ENCODE data around the gene ALKBH8.
"Not testable (repeated sequence)": the region's sequence is repeated elsewhere in the genome, so short reads cannot be mapped to it uniquely, and the experiment has no call there.

The ALKBH8 gene

DNA sequence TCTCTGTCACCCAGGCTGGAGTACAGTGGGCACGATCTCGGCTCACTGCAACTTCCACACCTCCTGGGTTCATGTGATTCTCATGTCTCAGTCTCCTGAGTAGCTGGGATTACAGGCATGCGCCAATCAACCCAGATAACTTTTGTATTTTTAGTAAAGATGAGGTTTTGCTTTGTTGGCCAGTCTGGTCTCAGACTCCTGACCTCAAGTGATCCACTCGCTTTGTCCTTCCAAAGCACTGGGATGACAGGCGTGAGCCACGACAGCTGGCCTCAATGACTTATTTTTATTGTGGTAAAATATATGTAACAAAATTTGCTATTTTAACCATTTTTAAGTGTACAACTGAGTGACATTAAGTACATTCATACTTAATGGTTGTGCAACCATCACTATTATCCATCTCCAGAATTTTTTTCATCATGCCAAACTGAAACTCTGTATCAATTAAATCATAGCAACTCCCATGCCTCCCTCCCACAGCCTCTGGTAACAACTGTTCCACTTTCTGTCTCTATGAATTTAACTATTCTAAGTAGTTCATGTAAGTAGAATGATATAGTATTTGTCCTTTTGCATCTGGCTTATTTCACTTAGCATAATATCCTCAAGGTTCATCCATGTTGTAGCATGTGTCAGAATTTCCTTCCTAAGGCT, 57.2 kb downstream of the ALKBH8 start:
- no peak overlapping the region for H3K4me3 ChIP-seq (ENCODE audit: low read length)
- DNase-seq (ENCODE audit: low read depth), result no peak
- TF ChIP-seq, protein P1, sequence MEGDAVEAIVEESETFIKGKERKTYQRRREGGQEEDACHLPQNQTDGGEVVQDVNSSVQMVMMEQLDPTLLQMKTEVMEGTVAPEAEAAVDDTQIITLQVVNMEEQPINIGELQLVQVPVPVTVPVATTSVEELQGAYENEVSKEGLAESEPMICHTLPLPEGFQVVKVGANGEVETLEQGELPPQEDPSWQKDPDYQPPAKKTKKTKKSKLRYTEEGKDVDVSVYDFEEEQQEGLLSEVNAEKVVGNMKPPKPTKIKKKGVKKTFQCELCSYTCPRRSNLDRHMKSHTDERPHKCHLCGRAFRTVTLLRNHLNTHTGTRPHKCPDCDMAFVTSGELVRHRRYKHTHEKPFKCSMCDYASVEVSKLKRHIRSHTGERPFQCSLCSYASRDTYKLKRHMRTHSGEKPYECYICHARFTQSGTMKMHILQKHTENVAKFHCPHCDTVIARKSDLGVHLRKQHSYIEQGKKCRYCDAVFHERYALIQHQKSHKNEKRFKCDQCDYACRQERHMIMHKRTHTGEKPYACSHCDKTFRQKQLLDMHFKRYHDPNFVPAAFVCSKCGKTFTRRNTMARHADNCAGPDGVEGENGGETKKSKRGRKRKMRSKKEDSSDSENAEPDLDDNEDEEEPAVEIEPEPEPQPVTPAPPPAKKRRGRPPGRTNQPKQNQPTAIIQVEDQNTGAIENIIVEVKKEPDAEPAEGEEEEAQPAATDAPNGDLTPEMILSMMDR (IDR thresholded peaks at IDR 0.05; ENCODE audit: insufficient read depth, low read depth, low read length, missing control alignments), result no peak

DNA sequence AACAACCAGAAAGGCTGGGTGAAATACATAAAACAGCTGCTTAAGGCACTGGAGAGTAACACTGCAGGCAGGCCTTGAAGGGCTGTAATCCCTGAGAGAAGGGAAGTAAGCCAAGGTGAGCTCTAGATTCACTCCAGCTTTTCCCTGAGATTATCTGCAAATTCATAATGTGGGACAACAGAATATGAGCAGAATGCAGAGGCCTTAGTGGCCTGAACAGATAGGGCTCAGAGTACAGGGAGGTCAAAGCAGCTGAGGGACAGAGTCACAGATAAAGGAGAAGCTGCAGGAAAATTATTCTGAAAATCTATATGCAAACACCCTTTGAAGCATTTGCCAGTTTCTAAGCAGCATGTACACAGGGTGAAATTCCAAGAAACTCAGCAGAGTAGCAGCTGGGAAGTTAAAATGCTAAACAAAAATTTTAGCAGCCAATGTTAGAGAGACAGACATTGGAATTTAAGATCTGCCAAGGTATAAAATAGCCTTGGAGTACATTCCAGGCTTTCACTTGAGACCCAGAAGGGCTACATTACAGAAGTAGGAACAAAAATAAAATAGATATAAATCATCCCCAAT, 59.8 kb downstream of the ALKBH8 start:
- DNase-seq (ENCODE audit: low read depth), result no peak
- TF ChIP-seq, protein P1 (IDR thresholded peaks at IDR 0.05; ENCODE audit: insufficient read depth, low read depth, low read length, missing control alignments), result no peak

DNA sequence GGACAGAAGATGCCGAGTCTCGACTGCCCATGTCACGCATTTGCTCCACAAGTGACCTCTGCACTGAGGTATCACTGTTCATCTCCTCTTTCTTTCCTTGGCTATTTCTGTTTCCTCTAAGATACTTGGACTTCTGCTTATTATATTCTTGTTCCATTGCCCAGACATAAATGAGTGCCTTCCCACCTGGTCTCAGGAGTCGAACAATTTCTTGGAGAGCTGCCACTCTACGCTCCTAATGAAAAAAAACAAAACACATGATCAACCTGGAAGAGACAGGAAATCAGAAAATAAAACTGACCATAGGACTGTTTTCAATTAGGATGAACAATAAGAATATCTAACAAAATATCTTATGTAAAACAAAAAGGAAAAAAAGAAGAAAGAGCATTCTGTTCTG, 60.6 kb downstream of the ALKBH8 start:
- DNase-seq (ENCODE audit: low read depth), result no peak
- H3K4me3 ChIP-seq (ENCODE audit: low read length), result no peak overlapping the region
- TF ChIP-seq, protein P1 (IDR thresholded peaks at IDR 0.05; ENCODE audit: insufficient read depth, low read depth, low read length, missing control alignments), result no peak

More for the DNA sequence above, 59.8 kb downstream of the ALKBH8 start:
- H3K4me3 ChIP-seq (ENCODE audit: low read length), result no peak overlapping the region

DNA sequence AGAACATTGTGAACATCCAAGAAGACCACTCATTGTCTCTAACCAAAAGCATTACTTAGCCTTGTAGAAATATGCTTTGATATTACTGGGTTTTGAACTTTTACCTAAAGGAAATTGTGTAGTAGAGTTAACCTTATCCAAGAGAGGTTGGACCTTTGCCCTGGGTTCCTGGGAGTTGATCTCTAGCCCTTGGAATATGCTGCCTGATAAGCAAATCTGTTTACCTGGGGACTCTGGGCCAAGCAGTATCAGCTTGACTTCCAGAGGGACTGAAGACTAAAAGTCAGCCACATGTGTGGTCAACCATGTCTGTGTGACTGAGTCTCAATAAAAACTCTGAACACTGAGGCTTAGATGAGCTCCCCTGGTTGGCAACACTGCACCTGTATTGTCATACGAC, 63.8 kb downstream of the ALKBH8 start:
- no peak for DNase-seq (ENCODE audit: low read depth)
- no peak overlapping the region for H3K4me3 ChIP-seq (ENCODE audit: low read length)
- TF ChIP-seq, protein P1 (IDR thresholded peaks at IDR 0.05; ENCODE audit: insufficient read depth, low read depth, low read length, missing control alignments), result no peak

DNA sequence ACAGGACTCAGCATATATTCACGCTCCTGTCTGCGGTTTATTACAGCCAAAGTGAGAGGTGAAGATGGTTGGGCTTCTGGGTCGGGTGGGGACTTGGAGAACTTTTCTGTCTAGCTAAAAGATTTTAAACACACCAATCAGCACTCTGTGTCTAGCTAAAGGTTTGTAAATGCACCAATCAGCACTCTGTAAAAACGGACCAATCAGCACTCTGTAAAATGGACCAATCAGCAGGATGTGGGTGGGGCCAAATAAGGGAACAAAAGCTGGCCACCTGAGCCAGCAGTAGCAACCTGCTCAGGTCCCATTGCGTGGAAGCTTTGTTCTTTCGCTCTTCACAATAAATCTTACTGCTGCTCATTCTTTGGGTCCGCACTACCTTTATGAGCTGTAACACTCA, 68.2 kb downstream of the ALKBH8 start:
- not testable (repeated sequence) for DNase-seq (ENCODE audit: low read depth); H3K4me3 ChIP-seq (ENCODE audit: low read length)

DNA sequence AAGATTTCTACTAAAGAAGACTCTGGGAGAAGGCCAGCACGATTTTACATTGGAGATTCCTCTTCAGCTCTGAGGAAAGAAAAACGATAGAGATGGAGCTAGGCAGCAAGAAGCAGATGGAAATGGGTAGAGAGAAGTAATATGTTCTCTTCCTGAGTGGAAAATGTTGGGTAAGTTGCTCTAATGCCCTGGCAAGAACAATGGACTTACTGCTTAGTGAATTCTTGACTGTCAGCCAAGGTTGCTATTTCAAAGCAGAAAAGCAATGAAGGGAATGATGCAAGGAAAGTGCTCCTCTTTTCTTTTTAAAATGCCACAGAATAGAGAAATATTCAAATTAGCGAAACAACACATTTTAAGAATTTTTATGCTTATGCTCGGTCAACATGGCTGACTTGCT, 69.5 kb downstream of the ALKBH8 start:
- no peak overlapping the region for H3K4me3 ChIP-seq (ENCODE audit: low read length)
- TF ChIP-seq, protein P1 (IDR thresholded peaks at IDR 0.05; ENCODE audit: insufficient read depth, low read depth, low read length, missing control alignments), result no peak
- peak; percentile 41 for DNase-seq (ENCODE audit: low read depth)

DNA sequence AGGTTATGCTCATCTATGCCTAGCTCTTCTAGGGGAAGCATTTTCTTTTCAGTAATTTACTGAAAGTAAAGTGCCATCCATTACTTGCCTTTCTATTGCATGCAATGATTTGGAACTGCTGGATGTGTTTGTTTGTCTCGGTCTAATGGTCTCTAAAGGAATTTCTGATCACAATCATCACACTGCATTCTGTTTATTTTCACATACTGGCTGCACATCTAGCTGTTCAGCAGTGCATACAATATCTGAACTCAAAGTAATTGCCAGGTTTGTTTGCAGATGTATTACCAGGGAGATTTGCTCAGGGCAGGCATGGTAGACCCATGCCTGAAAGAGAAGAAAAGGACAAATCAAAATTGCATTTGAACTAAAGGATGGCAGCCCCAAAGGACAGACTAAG, 71.5 kb downstream of the ALKBH8 start:
- no peak for DNase-seq (ENCODE audit: low read depth)
- TF ChIP-seq, protein P1 (IDR thresholded peaks at IDR 0.05; ENCODE audit: insufficient read depth, low read depth, low read length, missing control alignments), result no peak
- H3K4me3 ChIP-seq (ENCODE audit: low read length), result no peak overlapping the region
